ENCODE measurements around the gene WDR73. TPM values are rescaled to one million over a fixed set of nuclear protein-coding genes. Genes with fewer than 3 reads are reported as not detected.
"Not testable (repeated sequence)": the region's sequence is repeated elsewhere in the genome, so short reads cannot be mapped to it uniquely, and the experiment has no call there.

Gene WDR73
- total RNA-seq, 4 donors from 2014 or later = 16.7 to 22.8 (median 18.4) TPM

DNA sequence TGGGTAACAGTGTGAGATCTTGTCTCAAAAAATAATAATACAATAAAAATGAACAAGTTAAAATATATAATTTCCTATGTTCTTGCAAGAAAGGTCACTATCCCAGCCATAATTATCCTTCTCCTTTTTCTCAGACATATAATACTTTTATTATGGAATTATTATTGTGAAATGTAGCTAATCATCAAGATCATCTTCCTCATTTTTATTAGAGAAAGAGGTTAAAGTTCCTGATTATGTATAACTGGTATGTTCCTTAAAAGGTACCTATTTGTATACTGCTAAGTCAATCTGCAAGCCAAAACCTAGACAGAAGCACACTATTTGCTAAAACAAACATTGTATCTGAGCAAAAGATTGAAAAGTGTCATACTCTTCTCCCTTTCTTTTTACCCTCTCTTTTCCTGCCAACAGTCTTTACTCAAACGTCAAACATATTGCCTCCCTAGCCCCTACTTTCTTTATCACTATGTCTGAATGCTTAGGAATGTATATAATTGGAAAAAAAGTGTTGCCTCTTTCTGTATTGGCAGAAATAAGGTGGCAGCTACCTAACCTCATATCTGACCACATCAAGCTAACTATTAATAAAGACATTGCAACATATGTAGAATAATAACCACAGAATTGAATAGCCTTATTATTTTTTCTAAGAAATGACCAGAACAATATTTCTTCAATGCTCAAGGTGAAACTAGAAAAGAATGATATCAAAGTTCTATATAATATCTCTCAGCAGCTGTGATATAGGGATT is 43.3 kb upstream of the WDR73 start:
- Histone ChIP-seq H3K9me3 (no peaks in the 10 kb centered on the region), H3K27ac (replicated peaks in 1 of 4) (no peak overlapping the region), H3K4me3 (no peak overlapping the region), H3K27me3 (no peaks in the 10 kb centered on the region), H3K36me3 (no peaks in the 10 kb centered on the region), H3K4me1 (peaks cover 3 to 18% (median 11%) of the 10 kb centered on the region in 4 donors)
- 45% methylated on average over 1 of the region's 1 CpG for WGBS
- intact Hi-C loops (cut with DNase I) = no loop called here
- TF ChIP-seq POLR2A (IDR thresholded peaks at IDR 0.05; ENCODE audit: low read depth) = no peak
- DNase-seq (ENCODE audit: extremely low spot score) = no peak

DNA sequence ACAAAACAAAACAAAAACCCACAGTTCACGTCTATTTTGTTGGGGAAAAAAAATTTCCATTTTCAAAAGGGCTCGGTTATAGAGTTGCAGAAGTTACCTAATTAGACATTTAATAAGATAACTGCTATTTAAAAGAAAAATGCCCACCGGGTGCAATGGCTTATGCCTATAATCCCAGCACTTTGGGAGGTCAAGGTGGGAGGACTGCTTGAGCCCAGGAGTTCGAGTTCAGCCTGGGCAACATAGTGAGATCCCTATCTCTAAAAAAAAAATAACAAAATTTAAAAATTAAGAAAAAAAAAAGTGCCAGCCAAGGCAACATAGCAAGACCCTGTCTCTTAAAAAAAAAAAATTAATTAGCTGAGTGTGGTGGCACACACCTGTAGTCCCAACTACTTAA is 42.7 kb upstream of the WDR73 start:
- DNase-seq (ENCODE audit: extremely low spot score) = no peak
- intact Hi-C loops (cut with DNase I) = no loop called here
- no peak overlapping the region for H3K4me3 ChIP-seq
- H3K9me3 ChIP-seq = no peaks in the 10 kb centered on the region
- H3K4me1 ChIP-seq = peaks cover 0 to 19% (median 8%) of the 10 kb centered on the region in 4 donors
- 90% methylated on average over 4 of the region's 4 CpGs for WGBS
- H3K27ac ChIP-seq (replicated peaks in 1 of 4) = no peak overlapping the region
- H3K36me3 ChIP-seq = no peaks in the 10 kb centered on the region
- H3K27me3 ChIP-seq = no peaks in the 10 kb centered on the region
- TF ChIP-seq POLR2AphosphoS5 (IDR thresholded peaks at IDR 0.05) = no peak
- no peak for TF ChIP-seq EP300 (IDR thresholded peaks at IDR 0.05)
- TF ChIP-seq POLR2A (IDR thresholded peaks at IDR 0.05; ENCODE audit: low read depth) = no peak
- TF ChIP-seq, protein P1, sequence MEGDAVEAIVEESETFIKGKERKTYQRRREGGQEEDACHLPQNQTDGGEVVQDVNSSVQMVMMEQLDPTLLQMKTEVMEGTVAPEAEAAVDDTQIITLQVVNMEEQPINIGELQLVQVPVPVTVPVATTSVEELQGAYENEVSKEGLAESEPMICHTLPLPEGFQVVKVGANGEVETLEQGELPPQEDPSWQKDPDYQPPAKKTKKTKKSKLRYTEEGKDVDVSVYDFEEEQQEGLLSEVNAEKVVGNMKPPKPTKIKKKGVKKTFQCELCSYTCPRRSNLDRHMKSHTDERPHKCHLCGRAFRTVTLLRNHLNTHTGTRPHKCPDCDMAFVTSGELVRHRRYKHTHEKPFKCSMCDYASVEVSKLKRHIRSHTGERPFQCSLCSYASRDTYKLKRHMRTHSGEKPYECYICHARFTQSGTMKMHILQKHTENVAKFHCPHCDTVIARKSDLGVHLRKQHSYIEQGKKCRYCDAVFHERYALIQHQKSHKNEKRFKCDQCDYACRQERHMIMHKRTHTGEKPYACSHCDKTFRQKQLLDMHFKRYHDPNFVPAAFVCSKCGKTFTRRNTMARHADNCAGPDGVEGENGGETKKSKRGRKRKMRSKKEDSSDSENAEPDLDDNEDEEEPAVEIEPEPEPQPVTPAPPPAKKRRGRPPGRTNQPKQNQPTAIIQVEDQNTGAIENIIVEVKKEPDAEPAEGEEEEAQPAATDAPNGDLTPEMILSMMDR (IDR thresholded peaks at IDR 0.05) = no peak

DNA sequence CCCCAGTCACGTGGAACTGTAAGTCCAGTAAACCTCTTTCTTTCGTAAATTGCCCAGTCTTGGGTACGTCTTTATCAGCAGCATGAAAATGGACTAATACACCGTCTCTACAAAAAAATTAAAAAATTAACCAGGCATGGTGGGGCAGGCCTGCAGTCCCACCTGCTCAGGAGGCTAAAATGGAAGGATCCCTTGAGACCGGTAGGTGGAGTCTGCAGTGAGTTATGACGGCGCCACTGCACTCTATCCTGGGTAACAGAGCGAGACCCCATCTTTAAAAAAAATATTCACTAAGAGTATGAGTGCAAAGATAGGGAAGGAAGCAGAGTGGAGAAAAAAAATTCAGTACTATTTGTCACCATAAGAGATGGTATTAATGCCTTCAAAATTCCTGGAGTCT is 36.3 kb upstream of the WDR73 start:
- peaks cover 0 to 14% (median 8%) of the 10 kb centered on the region in 4 donors for H3K4me1 ChIP-seq
- TF ChIP-seq POLR2AphosphoS5 (IDR thresholded peaks at IDR 0.05) (no peak), POLR2A (IDR thresholded peaks at IDR 0.05; ENCODE audit: low read depth) (no peak), EP300 (IDR thresholded peaks at IDR 0.05) (no peak)
- TF ChIP-seq, protein P1 (IDR thresholded peaks at IDR 0.05) = no peak
- no peaks in the 10 kb centered on the region for H3K27me3 ChIP-seq
- DNase-seq (ENCODE audit: extremely low spot score) = no peak
- H3K36me3 ChIP-seq = peaks cover 0 to 50% (median 33%) of the 10 kb centered on the region in 4 donors
- H3K4me3 ChIP-seq = no peak overlapping the region
- H3K9me3 ChIP-seq = no peaks in the 10 kb centered on the region
- WGBS = 96% methylated on average over 8 of the region's 8 CpGs
- intact Hi-C loops (cut with DNase I) = no loop called here
- H3K27ac ChIP-seq (replicated peaks in 1 of 4) = no peak overlapping the region

DNA sequence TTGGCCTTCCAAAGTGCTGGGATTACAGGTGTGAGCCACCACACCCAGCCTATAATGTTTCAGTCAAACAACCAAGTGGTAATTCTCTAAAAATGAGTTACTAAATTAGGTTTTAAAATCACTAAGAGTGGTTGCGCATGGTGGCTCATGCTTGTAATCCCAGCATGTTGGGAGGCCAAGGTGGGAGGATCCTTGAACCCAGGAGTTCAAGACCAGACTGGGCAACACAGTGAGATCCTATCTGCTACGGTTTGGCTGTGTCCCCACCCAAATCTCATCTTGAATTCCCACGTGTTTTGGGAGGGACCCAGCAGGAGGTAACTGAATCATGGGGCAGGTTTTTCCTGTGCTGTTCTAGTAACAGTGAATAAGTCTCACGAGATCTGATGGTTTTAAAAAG is 35.8 kb upstream of the WDR73 start:
- 92% methylated on average over 4 of the region's 4 CpGs for WGBS
- intact Hi-C loops (cut with DNase I) = no loop called here
- H3K27ac ChIP-seq (replicated peaks in 1 of 4) = no peak overlapping the region
- DNase-seq (ENCODE audit: extremely low spot score) = no peak
- no peak for TF ChIP-seq POLR2AphosphoS5 (IDR thresholded peaks at IDR 0.05)
- TF ChIP-seq, protein P1 (IDR thresholded peaks at IDR 0.05) = no peak
- no peak for TF ChIP-seq EP300 (IDR thresholded peaks at IDR 0.05)
- TF ChIP-seq POLR2A (IDR thresholded peaks at IDR 0.05; ENCODE audit: low read depth) = no peak
- no peak overlapping the region for H3K4me3 ChIP-seq
- H3K4me1 ChIP-seq = peaks cover 0 to 11% (median 7%) of the 10 kb centered on the region in 4 donors
- no peaks in the 10 kb centered on the region for H3K9me3 ChIP-seq
- H3K36me3 ChIP-seq = peaks cover 0 to 55% (median 34%) of the 10 kb centered on the region in 4 donors
- no peaks in the 10 kb centered on the region for H3K27me3 ChIP-seq

DNA sequence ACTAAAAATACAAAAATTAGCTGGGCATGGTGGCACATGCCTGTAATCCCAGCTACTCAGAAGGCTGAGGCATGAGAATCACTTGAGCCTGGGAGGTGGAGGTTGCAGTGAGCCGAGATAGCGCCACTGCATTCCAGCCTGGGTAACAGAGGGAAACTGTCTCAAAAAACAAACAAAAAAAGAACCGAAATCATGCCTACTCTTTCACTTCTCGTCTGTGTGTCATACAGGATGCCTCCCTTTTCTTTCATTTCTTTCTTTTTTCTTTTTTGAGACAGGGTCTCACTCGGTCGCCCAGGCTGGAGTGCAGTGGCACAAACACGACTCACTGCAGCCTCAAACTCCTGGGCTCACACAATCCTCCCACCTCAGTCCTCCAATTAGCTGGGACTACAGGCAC is 32.4 kb upstream of the WDR73 start:
- H3K36me3 ChIP-seq = peaks cover 0 to 80% (median 48%) of the 10 kb centered on the region in 4 donors
- intact Hi-C loops (cut with DNase I); H3K27ac ChIP-seq (replicated peaks in 1 of 4); H3K27me3 ChIP-seq; H3K9me3 ChIP-seq; H3K4me1 ChIP-seq; H3K4me3 ChIP-seq; DNase-seq (ENCODE audit: extremely low spot score): not testable (repeated sequence)
- 92% methylated on average over 7 of the region's 7 CpGs for WGBS

DNA sequence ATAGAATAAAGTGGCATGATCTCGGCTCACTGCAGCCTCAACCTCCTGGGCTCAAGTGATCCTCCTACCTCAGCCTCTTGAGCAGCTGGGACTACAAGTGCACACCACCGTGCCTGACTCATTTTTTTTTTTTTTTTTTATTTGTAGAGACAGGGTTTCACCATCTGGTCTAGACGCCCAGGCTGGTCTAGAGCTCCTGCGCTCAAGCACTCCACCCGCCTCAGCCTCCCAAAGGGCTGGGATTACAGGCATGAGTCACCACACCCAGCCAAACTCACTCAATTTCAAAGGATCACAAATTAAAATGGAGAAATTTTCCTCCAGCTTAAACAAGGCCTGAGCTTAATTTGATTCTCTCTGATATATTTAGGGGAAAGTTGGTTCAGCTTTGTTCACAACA is 31.2 kb upstream of the WDR73 start:
- TF ChIP-seq, protein P1 (IDR thresholded peaks at IDR 0.05) = no peak
- TF ChIP-seq POLR2AphosphoS5 (IDR thresholded peaks at IDR 0.05) = no peak
- H3K27me3 ChIP-seq = no peaks in the 10 kb centered on the region
- no peak for DNase-seq (ENCODE audit: extremely low spot score)
- peaks cover 0 to 83% (median 54%) of the 10 kb centered on the region in 4 donors for H3K36me3 ChIP-seq
- WGBS = 68% methylated on average over 5 of the region's 5 CpGs
- no peak overlapping the region for H3K27ac ChIP-seq (replicated peaks in 1 of 4)
- intact Hi-C loops (cut with DNase I) = no loop called here
- no peaks in the 10 kb centered on the region for H3K4me1 ChIP-seq
- no peaks in the 10 kb centered on the region for H3K9me3 ChIP-seq
- H3K4me3 ChIP-seq = no peak overlapping the region

Data from esophagus muscularis mucosa (tissue), 4 donors.